Epithelial cell of esophagus (primary cell): ENCODE measurements around the gene CARD8.

Experiments
- DNase-seq: peaks from one replicate; pipeline ENCODE4 v3.0.0; 2010; ENCODE audit warnings: low read depth
- H3K4me3 ChIP-seq: 2 replicates; pipeline ENCODE4 v1.5.1; 2011; ENCODE audit warnings: mild to moderate bottlenecking, low read length, control low read depth
- CTCF ChIP-seq: IDR thresholded peaks from 2 replicates; pipeline ENCODE4 v1.5.1; 2011; ENCODE audit warnings: low read depth, mild to moderate bottlenecking, low read length, control low read depth, inconsistent platforms; ENCODE audit not compliant: insufficient read depth; ENCODE audit errors: missing control alignments

Gene CARD8

GRCh38 chr19:48186015-48186414, 69.7 kb downstream of the CARD8 start:
- no peak overlapping the region for H3K4me3 ChIP-seq
- TF ChIP-seq CTCF: no peak
- no peak for DNase-seq

- DNase-seq: no peak
- no peak overlapping the region for H3K4me3 ChIP-seq
- TF ChIP-seq CTCF: no peak
Observed at GRCh38 chr19:48183356-48183755, 72.4 kb downstream of the CARD8 start.

GRCh38 chr19:48182434-48182833, 73.3 kb downstream of the CARD8 start:
- TF ChIP-seq CTCF: no peak
- no peak for DNase-seq
- no peak overlapping the region for H3K4me3 ChIP-seq

- no peak for DNase-seq
- H3K4me3 ChIP-seq: no peak overlapping the region
- no peak for TF ChIP-seq CTCF
Observed at GRCh38 chr19:48181505-48181904, 74.2 kb downstream of the CARD8 start.

- H3K4me3 ChIP-seq: no peak overlapping the region
- no peak for DNase-seq
- no peak for TF ChIP-seq CTCF
Observed at GRCh38 chr19:48176226-48176625, 79.5 kb downstream of the CARD8 start.

GRCh38 chr19:48175578-48175977, 80.1 kb downstream of the CARD8 start:
- H3K4me3 ChIP-seq: no peak overlapping the region
- DNase-seq: no peak
- no peak for TF ChIP-seq CTCF

GRCh38 chr19:48174445-48175030, 81.2 kb downstream of the CARD8 start:
- no peak for TF ChIP-seq CTCF
- no peak for DNase-seq
- no peak overlapping the region for H3K4me3 ChIP-seq
